ENCODE data around the gene SGO1. TPM values are rescaled to one million over a fixed set of nuclear protein-coding genes. Genes with fewer than 3 reads are reported as not detected.

The SGO1 gene
- total and polyA plus RNA-seq, 5 experiments from 2014 or later: 0.45 to 1.1 (median 0.76) TPM

DNA sequence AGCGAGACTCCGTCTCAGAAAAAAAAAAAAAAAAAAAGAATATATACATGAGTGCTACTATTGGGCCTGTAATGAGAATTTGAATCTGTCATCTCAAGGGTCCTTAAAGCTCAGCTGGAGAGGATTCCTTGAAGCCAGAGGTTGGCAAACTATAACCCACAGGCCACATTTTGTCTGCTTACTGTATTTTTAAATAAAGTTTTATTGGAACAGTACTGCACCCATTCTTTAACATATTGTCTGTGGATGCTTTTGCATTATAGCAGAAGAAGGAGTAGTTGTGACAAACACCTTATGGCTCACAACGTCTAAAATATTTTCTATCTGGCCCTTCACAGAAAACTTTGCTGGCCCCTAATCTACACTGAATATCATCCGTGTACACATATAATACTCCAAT, 60.7 kb downstream of the SGO1 start:
- H3K36me3 Mint-ChIP-seq: peaks cover 25 to 85% (median 51%) of the 10 kb centered on the region in 3 donors
- ATAC-seq (no peak), DNase-seq (no peak)
- no peaks in the 10 kb centered on the region for H3K9me3 Mint-ChIP-seq
- peak overlapping the region in 2 of 10 donors; percentile 78 to 86 for H3K27ac Mint-ChIP-seq
- no peak overlapping the region for H3K4me3 Mint-ChIP-seq
- peaks cover 0 to 22% (median 1%) of the 10 kb centered on the region in 4 donors for H3K4me1 Mint-ChIP-seq
- H3K27me3 Mint-ChIP-seq: no peaks in the 10 kb centered on the region
- POLR2A ChIA-PET: no interaction called here

DNA sequence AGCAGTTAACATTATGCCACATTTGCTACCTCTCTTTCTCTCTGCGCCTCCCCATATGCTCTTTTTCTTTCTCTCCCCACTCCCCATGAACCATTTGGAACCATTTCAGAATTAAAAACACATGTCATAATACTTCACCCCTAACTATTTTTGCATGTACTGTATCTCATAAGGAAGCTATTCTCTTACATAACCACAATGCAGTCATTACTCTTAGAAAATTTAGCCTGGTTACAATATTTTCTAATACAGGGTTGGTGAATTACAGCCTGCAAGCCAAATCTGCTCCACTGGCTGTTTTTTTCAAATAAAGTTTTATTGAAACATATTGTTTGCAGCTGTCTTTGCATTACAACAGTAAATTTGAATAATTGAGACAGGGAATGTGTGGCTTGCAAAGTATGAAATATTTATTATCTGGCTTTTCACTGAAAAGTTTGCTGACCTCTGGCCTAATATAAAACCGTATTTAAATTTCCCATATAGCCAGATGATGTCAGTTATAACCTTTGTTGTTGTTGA, 62.8 kb downstream of the SGO1 start:
- Mint-ChIP-seq H3K9me3 (no peaks in the 10 kb centered on the region), H3K36me3 (peaks cover 25 to 91% (median 58%) of the 10 kb centered on the region in 3 donors), H3K4me1 (peaks cover 0 to 22% (median 1%) of the 10 kb centered on the region in 4 donors), H3K4me3 (no peak overlapping the region), H3K27me3 (no peaks in the 10 kb centered on the region), H3K27ac (peak overlapping the region in 2 of 10 donors; percentile 20 to 79)
- ATAC-seq (no peak), DNase-seq (no peak)
- POLR2A ChIA-PET: no interaction called here

DNA sequence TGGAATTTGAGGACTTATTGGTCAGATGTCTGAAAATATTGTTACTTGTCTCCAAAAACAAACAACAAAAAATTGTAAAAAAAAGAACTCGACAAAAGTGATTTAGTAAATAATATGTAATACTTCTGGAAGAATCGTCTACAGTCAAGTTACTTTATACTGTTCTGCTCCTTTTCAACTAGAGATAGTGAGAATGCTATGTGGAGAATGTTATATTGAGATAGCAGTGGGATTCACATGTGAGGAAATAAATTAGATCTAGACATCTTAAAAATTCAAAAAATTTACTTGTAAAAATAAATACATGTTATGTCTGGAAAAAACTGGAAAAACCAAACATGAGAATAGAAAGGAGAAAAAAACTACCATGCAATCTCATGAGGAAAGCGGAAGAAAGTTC, 64.9 kb downstream of the SGO1 start:
- no peaks in the 10 kb centered on the region for H3K9me3 Mint-ChIP-seq
- POLR2A ChIA-PET: no interaction called here

More for the DNA sequence above, 64.9 kb downstream of the SGO1 start:
- H3K36me3 Mint-ChIP-seq: peaks cover 27 to 87% (median 62%) of the 10 kb centered on the region in 3 donors
- no peak overlapping the region for H3K27ac Mint-ChIP-seq
- DNase-seq (no peak), ATAC-seq (no peak)
- peaks cover 0 to 8% (median 0%) of the 10 kb centered on the region in 4 donors for H3K4me1 Mint-ChIP-seq
- H3K27me3 Mint-ChIP-seq: no peaks in the 10 kb centered on the region
- H3K4me3 Mint-ChIP-seq: no peak overlapping the region

Small RNAs within 50 kb of the gene (microRNA-seq; reads per million reads assigned to microRNA genes)
- not detected for gene MIR3135A (ENCODE audit: borderline microRNAs expressed)

Other genes starting within 250 kb of the SGO1 start
- 10 to 100 TPM; 73.1 to 79.4 TPM for gene RAB5A, start 239.1 kb downstream of the SGO1 start, total RNA-seq
- gene RAB5A, start 239.1 kb downstream of the SGO1 start, polyA plus RNA-seq: 10 to 100 TPM; 23.9 to 31.2 (median 27.5) TPM
- not detected for gene PP2D1, start 173.9 kb downstream of the SGO1 start, total RNA-seq
- under 1 TPM; 0.33 to 0.98 (median 0.34) TPM for gene PP2D1, start 173.9 kb downstream of the SGO1 start, polyA plus RNA-seq
- gene KAT2B, start 145.8 kb downstream of the SGO1 start, total RNA-seq: 10 to 100 TPM; 52.0 to 60.2 TPM
- gene KAT2B, start 145.8 kb downstream of the SGO1 start, polyA plus RNA-seq: 1 to 10 TPM; 2.9 to 5.9 (median 2.9) TPM

Measured in naive thymus-derived CD8-positive, alpha-beta T cell (primary cell).